SK-N-SH (cell line): ENCODE data around the gene PLAGL1. TPM values are rescaled to one million over a fixed set of nuclear protein-coding genes. Genes with fewer than 3 reads are reported as not detected.
"Not testable (repeated sequence)": the region's sequence is repeated elsewhere in the genome, so short reads cannot be mapped to it uniquely, and the experiment has no call there.

Experiments
- CTCF ChIA-PET: fragments of 300-600, 350-600 bp; formaldehyde crosslinking; extraction: SDS; loops from one replicate; lab custom pipeline; 2021; lab: Yijun Ruan, JAX
- POLR2A ChIA-PET: fragments of 350-600 bp; sonication (Branson Sonifier 250); formaldehyde crosslinking; extraction: SDS; loops from one replicate; lab custom pipeline; 2020; ENCODE audit warnings: antibody characterized with exemption, inconsistent platforms; lab: Yijun Ruan, JAX
- DNase-seq: peaks from one replicate; pipeline ENCODE4 v3.0.0; 2012
- H2AFZ ChIP-seq: fragments of 200-600 bp; sonication (generic); 2 replicates; pipeline ENCODE4 v1.8.1; 2016; ENCODE audit warnings: antibody characterized with exemption, mild to moderate bottlenecking, low read depth
- H3F3A ChIP-seq: fragments of 200-600 bp; sonication (generic); replicated peaks from 2 replicates; pipeline ENCODE3; 2016; ENCODE audit warnings: antibody characterized with exemption, mild to moderate bottlenecking; ENCODE audit not compliant: insufficient read depth
- H3K27ac ChIP-seq, 2 experiments: fragments of 200-500 bp in 1 of 2; fragments of 200-600 bp in 1 of 2; sonication (Bioruptor generic) in 1 of 2; sonication (generic), shearing (Covaris generic) in 1 of 2; 2 replicates each; pipeline versions ENCODE4 v1.5.1 to v1.6.1; 2014 to 2016; ENCODE audit warnings: low read depth in 2 of 2, inconsistent platforms in 1 of 2, low read length in 1 of 2, mild to moderate bottlenecking in 1 of 2, mixed read lengths in 1 of 2
- H3K27me3 ChIP-seq: fragments of 200-600 bp; sonication (generic), shearing (Covaris generic); 2 replicates; pipeline ENCODE4 v1.6.1; 2016; ENCODE audit warnings: mixed run types; ENCODE audit not compliant: insufficient read depth
- H3K36me3 ChIP-seq, 2 experiments: fragments of 200-500 bp in 1 of 2; fragments of 200-600 bp in 1 of 2; sonication (Bioruptor generic) in 1 of 2; sonication (generic) in 1 of 2; replicated peaks in 1 of 2; 2 replicates each; pipeline versions ENCODE3 to v1.5.1; 2014 to 2016; ENCODE audit warnings: low read length in 1 of 2, mild to moderate bottlenecking in 1 of 2; ENCODE audit not compliant: insufficient read depth in 2 of 2, control insufficient read depth in 1 of 2
- H3K4me1 ChIP-seq, 2 experiments: fragments of 200-500 bp in 1 of 2; fragments of 200-600 bp in 1 of 2; sonication (Bioruptor generic) in 1 of 2; sonication (generic), shearing (Covaris generic) in 1 of 2; 2 replicates each; pipeline versions ENCODE4 v1.5.1 to v1.6.1; 2014 to 2016; ENCODE audit warnings: low read depth in 1 of 2, low read length in 1 of 2, mixed run types in 1 of 2; ENCODE audit not compliant: insufficient read depth in 2 of 2, control insufficient read depth in 1 of 2
- H3K4me2 ChIP-seq: fragments of 200-600 bp; sonication (generic), shearing (Covaris generic); 2 replicates; pipeline ENCODE4 v1.6.1; 2017; ENCODE audit warnings: mixed run types
- H3K4me3 ChIP-seq, 2 experiments: fragments of 200-500 bp in 1 of 2; fragments of 200-600 bp in 1 of 2; sonication (Bioruptor generic) in 1 of 2; sonication (generic), shearing (Covaris generic) in 1 of 2; 2 replicates each; pipeline versions ENCODE4 v1.5.1 to v1.8.1; 2014 to 2016; ENCODE audit warnings: low read depth in 2 of 2, inconsistent platforms in 1 of 2, low read length in 1 of 2, mild to moderate bottlenecking in 1 of 2, mixed read lengths in 1 of 2, moderate library complexity in 1 of 2
- H3K79me2 ChIP-seq: fragments of 200-600 bp; sonication (generic); 2 replicates; pipeline ENCODE4 v1.8.1; 2017; ENCODE audit warnings: mild to moderate bottlenecking; ENCODE audit not compliant: insufficient read depth
- H3K9ac ChIP-seq: fragments of 200-600 bp; sonication (generic); 2 replicates; pipeline ENCODE4 v1.6.1; 2017; ENCODE audit warnings: mixed run types
- H3K9me2 ChIP-seq: fragments of 200-600 bp; sonication (generic); 2 replicates; pipeline ENCODE4 v1.6.1; 2017; ENCODE audit warnings: mixed run types
- H3K9me3 ChIP-seq: fragments of 200-600 bp; sonication (generic); 2 replicates; pipeline ENCODE4 v1.6.1; 2017; ENCODE audit warnings: mixed run types, mild to moderate bottlenecking, moderate library complexity
- H4K20me1 ChIP-seq: fragments of 200-600 bp; sonication (generic); 2 replicates; pipeline ENCODE4 v1.6.1; 2017; ENCODE audit warnings: mild to moderate bottlenecking, mixed run types; ENCODE audit not compliant: insufficient read depth
- EZH2phosphoT487 ChIP-seq: fragments of 200-600 bp; sonication (generic); IDR thresholded peaks from 2 replicates; pipeline ENCODE4 v1.6.1; 2017; ENCODE audit warnings: low read depth, mixed run types, mild to moderate bottlenecking, antibody characterized with exemption, moderate library complexity, borderline replicate concordance
- FOSL2 ChIP-seq: IDR thresholded peaks from 2 replicates; pipeline ENCODE4 v1.4.0; 2012; ENCODE audit warnings: low read depth, mild to moderate bottlenecking, moderate library complexity, borderline replicate concordance
- GATA2 ChIP-seq: sonication (generic); formaldehyde crosslinking; IDR thresholded peaks from 2 replicates; pipeline ENCODE4 v1.5.0; 2020; ENCODE audit warnings: mild to moderate bottlenecking, missing genetic modification reagents
- JUND ChIP-seq: IDR thresholded peaks from 2 replicates; pipeline ENCODE4 v1.4.0; 2012
- NRF1 ChIP-seq: IDR thresholded peaks from 2 replicates; pipeline ENCODE4 v1.6.1; 2012; ENCODE audit warnings: low read depth, mild to moderate bottlenecking, low read length
- RAD21 ChIP-seq: IDR thresholded peaks from 2 replicates; pipeline ENCODE4 v1.6.1; 2012; ENCODE audit warnings: mild to moderate bottlenecking, low read length
- RCOR1 ChIP-seq: fragments of 150-350 bp; IDR thresholded peaks from 2 replicates; pipeline ENCODE4 v1.6.1; 2017; ENCODE audit warnings: antibody characterized with exemption, low read length
- RXRA ChIP-seq: IDR thresholded peaks from 2 replicates; pipeline ENCODE4 v1.4.0; 2012; ENCODE audit warnings: low read depth, mild to moderate bottlenecking, borderline replicate concordance
- SMC3 ChIP-seq: IDR thresholded peaks from 2 replicates; pipeline ENCODE4 v1.6.1; 2012; ENCODE audit warnings: low read depth, low read length, improper control_type of control experiment
- TAF1 ChIP-seq: IDR thresholded peaks from 2 replicates; pipeline ENCODE4 v1.6.1; 2012; ENCODE audit warnings: low read depth, mild to moderate bottlenecking, low read length, moderate library complexity, borderline replicate concordance
- TCF12 ChIP-seq: IDR thresholded peaks from 2 replicates; pipeline ENCODE4 v1.4.0; 2012
- TEAD4 ChIP-seq: IDR thresholded peaks from 2 replicates; pipeline ENCODE4 v1.4.0; 2012; ENCODE audit warnings: mild to moderate bottlenecking, borderline replicate concordance; ENCODE audit not compliant: insufficient read depth
- WGBS: methylation state at CpG from one replicate; pipeline ENCODE4 v1.1.6; 2017; ENCODE audit warnings: low lambda C conversion rate; 5-methylcytosine and 5-hydroxymethylcytosine counted together
- polyA plus RNA-seq, 3 experiments: library from polyadenylated mRNA; depleted of rRNA; stranded (reverse); fragments of >200 nt; gene quantifications; 2 replicates each; pipeline ENCODE4 v1.2.3, GENCODE V29; 2012
- TF ChIP-seq, protein P1 (sequence below): fragments of 150-350 bp; IDR thresholded peaks from 2 replicates; pipeline ENCODE4 v1.6.1; 2017; ENCODE audit warnings: antibody characterized with exemption, low read length, low read depth, borderline replicate concordance
- TF ChIP-seq, protein P2 (sequence below): IDR thresholded peaks from 2 replicates; pipeline ENCODE4 v1.4.0; 2012; ENCODE audit warnings: low read depth, borderline replicate concordance
- TF ChIP-seq, protein P3 (sequence below): IDR thresholded peaks from 2 replicates; pipeline ENCODE4 v1.4.0; 2012; ENCODE audit warnings: low read depth
- TF ChIP-seq, protein P4 (sequence below): IDR thresholded peaks from 2 replicates; pipeline ENCODE4 v1.6.1; 2012; ENCODE audit warnings: mild to moderate bottlenecking, low read depth, low read length, moderate library complexity

PLAGL1 gene
- polyA plus RNA-seq, 1 of the 3 experiments (the other 2 are of a cell fraction), result 25.8 TPM

DNA sequence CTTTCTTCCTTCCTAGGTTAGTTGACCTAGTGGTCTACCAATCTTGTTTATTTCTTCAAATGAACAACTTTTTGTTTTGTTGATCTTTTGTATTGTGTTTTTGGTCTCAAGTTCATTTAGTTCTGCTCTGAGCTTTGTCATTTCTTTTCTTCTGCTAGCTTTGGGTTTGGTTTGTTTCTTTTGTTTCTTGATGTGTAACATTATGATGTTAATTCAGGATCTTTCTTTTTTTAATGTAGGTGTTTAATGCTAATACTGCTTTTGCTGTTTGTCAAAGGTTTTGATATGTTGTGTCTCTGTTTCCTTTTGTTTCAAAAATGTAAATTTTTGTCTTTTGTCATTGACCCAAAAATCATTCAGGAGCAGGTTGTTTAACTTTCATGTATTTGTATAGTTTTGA, 78.1 kb downstream of the PLAGL1 start:
- no peaks in the 10 kb centered on the region for H3K9me2 ChIP-seq
- H3K9ac ChIP-seq, result no peak overlapping the region
- ChIA-PET CTCF (no interaction called here), POLR2A (no interaction called here)
- no peaks in the 10 kb centered on the region for H3K4me1 ChIP-seq
- H3K4me2 ChIP-seq, result no peak overlapping the region
- no peak for TF ChIP-seq JUND
- no peak for TF ChIP-seq RAD21
- TF ChIP-seq TEAD4, result no peak
- no peak for TF ChIP-seq TCF12
- no peak for TF ChIP-seq NRF1
- no peak for TF ChIP-seq SMC3
- no peak for TF ChIP-seq FOSL2
- H4K20me1 ChIP-seq, result no peaks in the 10 kb centered on the region
- H3K4me3 ChIP-seq, result no peak overlapping the region
- no peak overlapping the region for H2AFZ ChIP-seq
- H3K27ac ChIP-seq, result no peak overlapping the region
- no peaks in the 10 kb centered on the region for H3K36me3 ChIP-seq
- no peaks in the 10 kb centered on the region for H3K9me3 ChIP-seq
- no peaks in the 10 kb centered on the region for H3K27me3 ChIP-seq
- no peaks in the 10 kb centered on the region for H3K79me2 ChIP-seq
- no peak for DNase-seq
- H3F3A ChIP-seq, result no peaks in the 10 kb centered on the region

DNA sequence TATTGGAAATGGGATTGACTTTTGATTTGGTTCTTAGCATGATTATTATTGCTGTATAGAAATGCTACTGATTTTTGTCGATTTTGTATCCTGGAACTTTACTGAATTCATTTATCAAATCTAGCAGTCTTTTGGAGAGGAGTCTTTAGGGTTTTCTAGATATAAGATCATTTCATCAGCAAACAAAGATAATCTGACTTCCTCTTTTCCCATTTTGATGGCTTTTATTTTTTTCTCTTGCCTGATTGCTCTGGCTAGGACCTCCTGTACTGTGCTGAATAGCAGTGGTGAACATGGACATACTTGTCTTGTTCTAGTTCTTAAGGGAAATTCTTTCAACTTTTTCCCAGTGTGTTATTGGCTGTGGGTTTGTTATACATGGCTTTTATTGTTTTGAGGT, 79.2 kb downstream of the PLAGL1 start:
- Histone ChIP-seq H3K9ac (no peak overlapping the region), H3K4me1 (no peaks in the 10 kb centered on the region), H3K27me3 (no peaks in the 10 kb centered on the region), H3K4me3 (no peak overlapping the region), H3K36me3 (no peaks in the 10 kb centered on the region), H3K79me2 (no peaks in the 10 kb centered on the region), H4K20me1 (no peaks in the 10 kb centered on the region), H3K9me3 (no peaks in the 10 kb centered on the region), H3K27ac (no peak overlapping the region), H3K4me2 (no peak overlapping the region), H2AFZ (no peak overlapping the region), H3K9me2 (no peaks in the 10 kb centered on the region), H3F3A (no peaks in the 10 kb centered on the region)
- 3% methylated on average over 1 of the region's 1 CpG for WGBS
- ChIA-PET POLR2A (no interaction called here), CTCF (no interaction called here)
- DNase-seq, result no peak
- TF ChIP-seq, protein P1, sequence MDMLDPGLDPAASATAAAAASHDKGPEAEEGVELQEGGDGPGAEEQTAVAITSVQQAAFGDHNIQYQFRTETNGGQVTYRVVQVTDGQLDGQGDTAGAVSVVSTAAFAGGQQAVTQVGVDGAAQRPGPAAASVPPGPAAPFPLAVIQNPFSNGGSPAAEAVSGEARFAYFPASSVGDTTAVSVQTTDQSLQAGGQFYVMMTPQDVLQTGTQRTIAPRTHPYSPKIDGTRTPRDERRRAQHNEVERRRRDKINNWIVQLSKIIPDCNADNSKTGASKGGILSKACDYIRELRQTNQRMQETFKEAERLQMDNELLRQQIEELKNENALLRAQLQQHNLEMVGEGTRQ, result no peak
- TF ChIP-seq NRF1, result no peak
- no peak for TF ChIP-seq EZH2phosphoT487
- TF ChIP-seq FOSL2, result no peak
- no peak for TF ChIP-seq RCOR1
- no peak for TF ChIP-seq RXRA
- TF ChIP-seq SMC3, result no peak
- TF ChIP-seq, protein P2, sequence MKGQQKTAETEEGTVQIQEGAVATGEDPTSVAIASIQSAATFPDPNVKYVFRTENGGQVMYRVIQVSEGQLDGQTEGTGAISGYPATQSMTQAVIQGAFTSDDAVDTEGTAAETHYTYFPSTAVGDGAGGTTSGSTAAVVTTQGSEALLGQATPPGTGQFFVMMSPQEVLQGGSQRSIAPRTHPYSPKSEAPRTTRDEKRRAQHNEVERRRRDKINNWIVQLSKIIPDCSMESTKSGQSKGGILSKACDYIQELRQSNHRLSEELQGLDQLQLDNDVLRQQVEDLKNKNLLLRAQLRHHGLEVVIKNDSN, result no peak
- TF ChIP-seq, protein P3, sequence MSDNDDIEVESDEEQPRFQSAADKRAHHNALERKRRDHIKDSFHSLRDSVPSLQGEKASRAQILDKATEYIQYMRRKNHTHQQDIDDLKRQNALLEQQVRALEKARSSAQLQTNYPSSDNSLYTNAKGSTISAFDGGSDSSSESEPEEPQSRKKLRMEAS, result no peak
- no peak for TF ChIP-seq TAF1
- no peak for TF ChIP-seq GATA2 (CRISPR knock-in tag)
- no peak for TF ChIP-seq TCF12
- TF ChIP-seq, protein P4, sequence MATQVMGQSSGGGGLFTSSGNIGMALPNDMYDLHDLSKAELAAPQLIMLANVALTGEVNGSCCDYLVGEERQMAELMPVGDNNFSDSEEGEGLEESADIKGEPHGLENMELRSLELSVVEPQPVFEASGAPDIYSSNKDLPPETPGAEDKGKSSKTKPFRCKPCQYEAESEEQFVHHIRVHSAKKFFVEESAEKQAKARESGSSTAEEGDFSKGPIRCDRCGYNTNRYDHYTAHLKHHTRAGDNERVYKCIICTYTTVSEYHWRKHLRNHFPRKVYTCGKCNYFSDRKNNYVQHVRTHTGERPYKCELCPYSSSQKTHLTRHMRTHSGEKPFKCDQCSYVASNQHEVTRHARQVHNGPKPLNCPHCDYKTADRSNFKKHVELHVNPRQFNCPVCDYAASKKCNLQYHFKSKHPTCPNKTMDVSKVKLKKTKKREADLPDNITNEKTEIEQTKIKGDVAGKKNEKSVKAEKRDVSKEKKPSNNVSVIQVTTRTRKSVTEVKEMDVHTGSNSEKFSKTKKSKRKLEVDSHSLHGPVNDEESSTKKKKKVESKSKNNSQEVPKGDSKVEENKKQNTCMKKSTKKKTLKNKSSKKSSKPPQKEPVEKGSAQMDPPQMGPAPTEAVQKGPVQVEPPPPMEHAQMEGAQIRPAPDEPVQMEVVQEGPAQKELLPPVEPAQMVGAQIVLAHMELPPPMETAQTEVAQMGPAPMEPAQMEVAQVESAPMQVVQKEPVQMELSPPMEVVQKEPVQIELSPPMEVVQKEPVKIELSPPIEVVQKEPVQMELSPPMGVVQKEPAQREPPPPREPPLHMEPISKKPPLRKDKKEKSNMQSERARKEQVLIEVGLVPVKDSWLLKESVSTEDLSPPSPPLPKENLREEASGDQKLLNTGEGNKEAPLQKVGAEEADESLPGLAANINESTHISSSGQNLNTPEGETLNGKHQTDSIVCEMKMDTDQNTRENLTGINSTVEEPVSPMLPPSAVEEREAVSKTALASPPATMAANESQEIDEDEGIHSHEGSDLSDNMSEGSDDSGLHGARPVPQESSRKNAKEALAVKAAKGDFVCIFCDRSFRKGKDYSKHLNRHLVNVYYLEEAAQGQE, result no peak

DNA sequence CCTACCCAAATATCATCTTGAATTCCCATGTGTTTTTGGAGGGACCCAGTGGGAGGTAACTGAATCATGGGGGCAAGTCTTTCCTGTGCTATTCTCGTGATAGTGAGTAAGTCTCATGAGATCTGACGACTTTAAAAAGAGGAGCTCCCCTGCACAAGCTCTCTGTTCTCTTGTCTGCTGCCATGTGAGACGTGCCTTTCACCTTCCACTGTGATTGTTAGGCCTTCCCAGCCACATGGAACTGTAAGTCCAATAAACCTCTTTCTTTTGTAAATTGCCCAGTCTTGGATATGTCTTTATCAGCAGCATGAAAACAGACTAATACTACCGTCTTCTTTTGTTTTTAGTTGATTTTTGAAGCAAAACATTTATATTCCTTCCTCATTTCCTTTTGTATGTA, 91.0 kb downstream of the PLAGL1 start:
- CTCF ChIA-PET, result not testable (repeated sequence)

More for the DNA sequence above, 91.0 kb downstream of the PLAGL1 start:
- H3K9me2 ChIP-seq, H3K4me3 ChIP-seq, H3F3A ChIP-seq, H3K27me3 ChIP-seq, H3K79me2 ChIP-seq, POLR2A ChIA-PET, DNase-seq, H4K20me1 ChIP-seq, H3K4me1 ChIP-seq, H2AFZ ChIP-seq, H3K4me2 ChIP-seq, H3K36me3 ChIP-seq, H3K27ac ChIP-seq, H3K9me3 ChIP-seq, H3K9ac ChIP-seq: not testable (repeated sequence)
- WGBS, result 2% methylated on average over 4 of the region's 4 CpGs
